GM15510 (cell line): ENCODE data around the gene APH1B.

ENCODE experiments used
- POLR2A ChIP-seq: IDR thresholded peaks from 3 replicates; pipeline ENCODE4 v1.6.1; 2011; ENCODE audit warnings: borderline replicate concordance; ENCODE audit not compliant: insufficient read length; ENCODE audit errors: extremely low read depth

APH1B gene

DNA sequence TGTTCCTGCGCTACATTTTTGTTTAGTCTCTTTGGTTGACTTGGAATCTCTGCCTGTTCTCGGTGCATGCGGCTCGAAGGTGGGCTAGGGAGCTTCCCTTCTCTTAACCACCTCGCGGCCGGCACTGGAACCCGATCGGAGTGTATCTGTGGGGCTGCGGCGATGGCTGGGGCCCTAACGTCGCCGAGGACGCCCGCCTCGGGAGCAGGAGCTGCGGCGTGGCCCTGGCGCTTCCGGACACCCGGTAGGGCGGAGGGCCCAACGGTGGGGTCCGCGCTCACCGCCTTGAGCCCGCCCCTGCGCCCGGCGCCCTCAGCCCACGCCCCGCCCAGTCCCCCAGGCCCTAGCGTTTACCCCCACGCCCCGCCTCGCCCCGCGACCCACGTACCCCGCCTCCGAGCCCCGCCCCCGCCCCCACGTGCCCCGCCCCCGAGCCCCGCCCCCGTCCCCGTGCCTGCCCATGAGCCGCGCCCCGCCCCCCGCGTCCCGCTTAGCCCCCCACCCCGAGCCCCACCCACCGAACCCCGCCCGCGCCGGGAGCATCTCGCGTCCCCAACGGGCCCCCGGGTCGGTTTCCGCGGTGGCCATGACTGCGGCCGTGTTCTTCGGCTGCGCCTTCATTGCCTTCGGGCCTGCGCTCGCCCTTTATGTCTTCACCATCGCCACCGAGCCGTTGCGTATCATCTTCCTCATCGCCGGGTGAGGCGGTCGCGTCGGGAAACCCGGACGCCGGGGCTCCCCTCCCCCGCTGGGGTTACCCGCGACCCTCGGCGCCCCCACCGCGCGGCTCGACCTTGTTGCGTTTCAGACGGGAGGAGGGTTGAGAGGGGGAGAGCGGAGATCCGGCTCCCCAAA lies at the start of gene APH1B:
Gene APH1B, plus strand, starts transcription at position 568 of the 855 bp plus-strand sequence. Its CDS starts 19 bp downstream, at position 587.
- TF ChIP-seq POLR2A: peak; percentile 65

DNA sequence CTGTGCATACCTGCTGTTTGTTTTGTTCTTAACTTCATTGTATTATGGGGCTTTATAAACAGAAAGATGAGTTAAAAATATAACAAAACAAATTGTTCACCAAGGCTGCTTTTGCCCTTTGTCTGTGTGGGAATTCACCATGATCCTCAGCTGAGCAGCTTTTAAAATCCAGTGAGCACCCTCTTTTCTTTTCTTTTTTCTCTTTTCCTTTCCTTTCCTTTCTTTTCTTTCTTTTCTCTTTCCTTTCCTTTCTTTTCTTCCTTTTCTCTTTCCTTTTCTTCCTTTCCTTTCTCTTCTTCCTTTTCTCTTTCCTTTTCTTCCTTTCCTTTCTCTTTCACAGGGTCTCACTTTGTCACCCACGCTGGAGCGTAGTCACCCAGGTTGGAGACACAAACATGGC lies 49.7 kb upstream of the APH1B start:
- no peak for TF ChIP-seq POLR2A

DNA sequence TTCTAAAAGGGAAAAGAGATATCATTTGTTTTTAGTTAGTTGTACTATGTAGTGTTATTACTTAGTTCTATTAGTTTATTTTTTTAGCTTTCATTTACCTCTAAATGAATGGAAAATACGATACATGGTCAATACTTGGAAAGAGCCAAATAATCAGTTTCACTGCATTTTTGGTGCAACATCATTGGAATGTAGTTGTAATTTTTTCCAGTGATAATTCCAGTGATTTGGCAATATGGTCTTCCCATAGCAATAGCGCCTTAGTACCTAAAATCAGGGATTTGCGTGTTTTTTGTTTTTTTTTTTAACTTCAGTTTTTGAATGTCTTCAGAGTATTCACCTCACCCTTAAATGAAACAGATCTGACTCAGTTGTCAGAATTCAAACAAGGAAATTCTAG lies 46.2 kb upstream of the APH1B start:
- TF ChIP-seq POLR2A: no peak

DNA sequence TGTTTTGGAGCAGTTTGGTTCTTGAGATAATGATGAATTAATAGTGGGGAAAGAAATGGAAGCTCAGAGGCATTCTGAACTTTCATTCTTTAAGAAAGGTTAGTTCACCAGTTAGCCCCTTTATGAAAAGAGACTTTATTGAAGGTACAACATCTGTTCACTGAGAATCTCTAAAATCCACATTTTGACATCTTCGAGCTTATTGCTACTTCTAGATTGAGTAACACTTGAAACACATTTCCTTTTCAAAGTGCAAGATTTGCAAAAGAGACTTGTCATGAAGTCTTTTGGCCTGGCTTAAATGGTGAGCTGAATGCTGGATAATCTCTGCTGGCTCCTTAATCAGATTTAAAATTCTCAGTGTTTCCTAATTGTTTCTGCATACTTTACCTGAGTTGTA lies 45.7 kb upstream of the APH1B start:
- TF ChIP-seq POLR2A: no peak

DNA sequence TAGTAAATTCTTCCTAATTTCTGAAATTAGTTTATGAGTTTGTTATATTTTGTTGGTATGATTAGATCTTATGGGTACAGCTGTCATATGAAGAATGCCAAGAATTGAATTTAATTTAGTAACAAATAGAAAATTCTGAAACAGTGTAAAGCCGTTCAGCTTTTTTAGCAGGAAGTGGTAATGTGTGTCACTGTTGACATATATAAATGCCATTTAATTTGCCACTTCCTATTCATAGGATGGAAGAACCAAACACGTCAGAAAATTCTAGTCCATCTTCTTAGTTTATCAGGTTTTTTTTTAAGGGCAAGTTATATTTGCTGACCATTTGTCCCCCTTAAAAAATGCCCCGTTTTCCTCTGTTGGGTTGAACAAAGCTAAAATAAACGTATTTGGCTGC lies 45.0 kb upstream of the APH1B start:
- no peak for TF ChIP-seq POLR2A

DNA sequence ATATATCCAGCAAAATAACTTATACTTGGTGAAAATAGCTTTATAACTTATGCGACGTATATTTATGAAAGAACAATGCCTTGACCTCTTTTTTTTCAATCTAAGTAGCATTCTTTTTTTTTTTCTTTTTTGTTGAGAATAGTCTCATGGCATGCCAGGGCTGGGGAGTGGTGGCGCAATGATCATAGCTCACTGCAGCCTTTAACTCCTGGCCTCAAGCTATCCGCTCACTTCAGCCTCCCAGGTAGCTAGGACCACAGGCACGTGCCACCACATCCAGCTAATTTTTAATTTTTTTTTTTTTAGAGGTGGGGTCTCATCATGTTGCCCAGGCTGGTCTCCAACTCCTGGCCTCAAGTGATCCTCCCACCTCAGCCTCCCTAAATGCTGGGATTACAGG lies 44.5 kb upstream of the APH1B start:
- TF ChIP-seq POLR2A: no peak

DNA sequence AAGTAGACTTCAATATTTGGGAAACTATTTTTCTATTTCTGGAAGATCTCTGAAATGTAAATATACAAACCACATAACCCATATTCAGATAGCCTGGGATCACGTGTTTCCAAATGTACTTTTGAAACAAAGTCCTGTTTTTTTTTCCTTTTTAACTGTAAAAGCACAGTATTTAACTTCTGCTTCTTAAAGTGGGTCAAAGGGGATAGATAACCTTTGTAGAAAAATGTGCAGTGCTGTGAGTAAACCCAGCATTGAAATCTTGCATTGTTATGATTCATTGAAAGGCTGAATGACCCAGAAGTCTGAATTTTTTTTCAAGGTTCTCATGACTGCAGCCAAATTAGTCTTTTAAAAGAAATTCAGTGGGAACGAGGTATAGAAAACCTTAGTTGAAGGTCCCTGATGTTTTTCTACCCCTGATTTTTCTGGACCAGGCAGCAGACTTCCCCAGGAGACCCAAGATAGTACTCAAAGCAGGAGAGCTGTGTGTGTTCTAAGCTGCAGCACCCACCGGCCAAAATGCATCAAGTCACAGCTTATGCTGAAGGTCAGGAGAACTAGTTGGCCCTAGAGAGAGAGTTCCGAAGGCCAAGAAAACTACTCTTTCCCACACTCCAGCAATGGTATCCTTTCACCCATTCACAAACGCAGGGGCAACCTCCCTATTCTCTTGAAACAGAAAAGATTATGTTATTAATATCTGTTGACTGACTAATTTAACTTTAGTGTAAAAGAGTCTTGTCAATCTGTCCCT lies 43.6 kb upstream of the APH1B start:
- TF ChIP-seq POLR2A: no peak

DNA sequence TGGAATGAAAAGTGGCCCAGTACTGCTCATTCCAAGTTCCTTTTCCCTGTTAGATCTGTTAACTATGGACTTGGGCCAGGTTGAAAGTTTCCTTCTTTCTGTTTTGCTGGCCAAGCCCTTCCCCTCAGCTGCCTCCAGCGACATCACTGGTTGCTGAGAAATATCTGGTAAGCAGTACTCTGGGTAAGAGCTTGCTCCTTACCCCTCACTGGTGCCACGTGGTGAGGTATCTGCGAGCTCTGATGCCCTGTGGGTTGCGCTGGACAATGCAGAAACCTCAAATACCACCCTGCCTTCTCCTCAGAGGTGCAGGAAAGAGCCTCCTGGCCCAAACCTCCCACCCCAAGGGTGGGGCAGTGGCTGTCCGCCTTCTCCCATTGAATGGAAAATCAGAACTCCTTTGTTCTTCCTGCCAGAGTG lies 42.9 kb upstream of the APH1B start:
- no peak for TF ChIP-seq POLR2A

DNA sequence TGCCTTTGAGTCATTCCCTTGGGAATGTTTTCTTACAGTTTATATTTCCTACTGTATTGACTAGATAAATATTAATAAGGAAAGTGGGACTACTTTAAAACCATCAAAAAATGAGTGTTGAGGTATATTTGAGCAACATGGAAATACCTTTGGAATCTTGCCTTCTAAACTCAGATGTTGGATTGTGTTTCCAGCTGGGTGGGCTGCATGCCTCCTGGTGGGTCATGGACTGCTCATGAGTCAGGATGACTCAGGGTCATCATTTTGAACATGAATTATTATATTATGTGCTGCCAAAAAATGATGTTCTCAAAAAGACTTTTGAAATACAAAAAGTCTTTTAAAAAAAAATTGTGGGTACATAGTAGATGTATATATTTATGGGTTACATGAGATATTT lies 41.1 kb upstream of the APH1B start:
- no peak for TF ChIP-seq POLR2A

DNA sequence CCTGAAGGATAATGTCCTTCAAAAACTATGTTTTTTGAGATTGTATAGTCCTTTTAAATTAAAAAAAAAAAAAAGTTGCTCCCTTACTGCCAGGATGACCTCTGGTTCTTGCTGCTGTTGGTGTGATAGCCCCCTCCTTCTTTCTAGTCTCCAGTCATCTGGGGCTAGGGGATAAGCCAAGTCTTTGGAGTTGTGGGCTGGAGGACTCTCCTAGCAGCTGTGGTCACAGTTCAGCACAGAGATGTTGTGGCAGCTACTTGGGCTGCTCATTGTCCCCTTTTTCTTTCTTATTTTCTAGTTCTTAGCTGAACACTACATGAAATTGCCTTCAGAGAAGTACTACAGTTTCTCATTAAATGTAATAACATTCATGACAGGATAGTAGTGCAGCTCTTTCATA lies 39.2 kb upstream of the APH1B start:
- TF ChIP-seq POLR2A: no peak

DNA sequence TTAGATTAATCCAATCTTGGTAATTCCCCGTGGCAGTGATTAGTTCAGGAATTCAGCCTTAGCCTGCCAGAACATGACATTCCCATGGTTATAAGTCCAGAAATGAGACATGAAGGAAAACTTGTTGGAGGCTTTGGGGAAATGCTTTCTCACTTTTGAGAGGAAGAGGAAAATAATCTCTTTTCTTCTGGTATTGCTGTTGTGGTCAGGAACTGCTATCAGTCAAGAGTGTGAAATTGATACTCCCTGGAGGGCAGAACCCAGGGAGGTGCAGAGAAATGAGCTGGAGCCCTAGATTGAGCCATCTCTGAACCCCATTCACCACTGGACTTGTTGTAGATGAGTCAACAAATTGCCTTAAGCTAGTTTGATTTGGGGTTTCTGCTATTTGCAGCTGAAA lies 38.6 kb upstream of the APH1B start:
- TF ChIP-seq POLR2A: no peak

DNA sequence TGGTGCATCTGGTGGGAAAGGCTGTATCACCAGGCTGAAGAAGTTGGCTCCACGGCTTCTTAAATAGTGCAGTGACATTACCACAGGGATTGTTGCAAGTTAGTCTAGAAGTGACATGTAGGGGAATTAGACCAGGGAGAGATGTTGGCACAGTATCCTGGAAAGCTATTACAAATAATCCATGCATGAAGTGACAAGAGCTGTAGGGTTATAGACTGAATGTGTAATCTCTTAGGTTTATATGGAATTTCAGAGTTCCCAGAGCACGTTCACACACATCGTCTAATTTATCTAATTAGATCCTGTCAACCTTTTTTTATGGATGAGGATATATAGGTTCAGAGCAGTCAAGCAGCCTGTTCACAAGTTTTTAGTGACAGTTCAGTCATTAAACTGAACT lies 37.3 kb upstream of the APH1B start:
- no peak for TF ChIP-seq POLR2A

DNA sequence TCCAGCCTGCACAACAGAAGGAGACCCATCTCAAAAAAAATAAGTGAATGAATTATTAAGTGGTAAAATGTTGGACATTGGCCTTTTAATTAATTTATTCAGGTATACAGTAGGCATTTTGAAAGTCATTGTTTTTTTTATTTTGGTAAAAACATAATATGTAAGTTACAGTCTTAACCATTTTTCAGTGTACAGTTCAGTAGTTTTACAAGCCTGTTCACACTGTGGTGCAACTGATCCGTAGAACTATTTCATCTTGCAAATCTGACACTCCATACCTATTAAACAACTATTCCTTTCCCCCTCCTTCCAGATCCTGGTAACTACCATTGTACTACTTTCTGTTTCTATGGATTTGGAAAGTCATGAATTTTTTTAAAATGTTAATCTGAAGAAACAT lies 36.1 kb upstream of the APH1B start:
- TF ChIP-seq POLR2A: no peak

DNA sequence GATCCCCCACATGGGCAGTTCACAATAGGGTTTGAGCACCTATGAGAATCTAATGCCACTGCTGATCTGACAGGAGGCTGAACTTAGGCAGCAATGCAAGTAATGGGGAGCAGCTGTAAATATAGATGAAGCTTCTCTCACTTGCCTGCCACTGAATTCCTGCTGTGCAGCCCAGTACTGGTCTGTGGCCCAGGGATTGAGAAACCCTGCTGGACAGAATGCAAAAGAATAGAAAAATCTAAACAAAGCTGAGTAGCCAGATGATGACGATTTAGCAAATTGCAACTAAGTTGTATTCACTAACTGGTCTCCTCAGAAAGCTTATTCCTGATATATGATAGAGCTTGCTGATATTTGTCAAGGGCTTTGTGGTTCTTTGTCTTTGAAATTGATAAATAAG lies 34.3 kb upstream of the APH1B start:
- no peak for TF ChIP-seq POLR2A

DNA sequence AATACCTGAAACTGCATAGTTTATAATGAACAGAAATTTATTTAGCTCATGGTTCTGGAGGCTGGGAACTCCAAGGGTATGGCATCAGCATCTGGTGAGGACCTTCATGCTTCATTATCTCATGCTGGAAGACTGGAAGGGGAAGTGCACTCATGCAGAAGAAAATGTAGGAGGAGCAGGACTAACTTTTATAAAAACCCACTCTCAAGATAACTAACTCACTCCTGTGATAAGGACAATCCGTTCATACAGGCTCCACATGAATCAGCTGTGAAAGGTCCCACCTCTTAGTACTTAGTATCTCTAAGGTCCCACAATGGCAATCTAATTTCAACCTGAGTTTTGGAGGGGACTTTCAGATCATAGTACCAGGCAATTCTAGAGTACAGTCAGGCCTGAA lies 33.6 kb upstream of the APH1B start:
- TF ChIP-seq POLR2A: no peak

DNA sequence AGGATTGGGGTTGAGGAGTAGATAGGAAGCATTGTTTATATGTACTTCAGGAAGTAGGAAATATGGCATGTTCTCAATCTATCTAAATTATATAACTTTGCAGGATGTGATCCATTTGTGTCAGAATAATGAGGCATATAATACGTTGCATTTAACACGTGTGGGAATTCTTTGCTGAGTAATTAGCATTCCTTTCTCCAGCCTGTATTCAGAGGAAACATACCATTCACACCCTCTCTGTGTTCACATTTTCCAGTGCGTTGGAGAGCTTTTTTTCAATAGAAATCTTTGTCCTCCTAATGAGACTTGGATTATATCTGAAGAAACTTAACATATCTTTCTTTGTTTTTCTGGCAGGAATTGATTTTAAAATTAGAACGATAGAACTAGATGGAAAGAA lies 33.0 kb upstream of the APH1B start:
- TF ChIP-seq POLR2A: no peak
